HG03196 (cell line): ENCODE data around the gene XBP1.
A peak's percentile ranks its signal among the peaks of the same experiment; 100 is the strongest.
"Not testable (repeated sequence)": the region's sequence is repeated elsewhere in the genome, so short reads cannot be mapped to it uniquely, and the experiment has no call there.

Source experiments
- ATAC-seq: cut with Tn5 transposase; IDR thresholded peaks from one replicate; pipeline ENCODE4 v1.9.1; 2021; ENCODE audit not compliant: unreplicated experiment

Gene XBP1

GRCh38 chr22:28793976-28794584 is 6.3 kb downstream of the XBP1 start:
- ATAC-seq: no peak

DNA sequence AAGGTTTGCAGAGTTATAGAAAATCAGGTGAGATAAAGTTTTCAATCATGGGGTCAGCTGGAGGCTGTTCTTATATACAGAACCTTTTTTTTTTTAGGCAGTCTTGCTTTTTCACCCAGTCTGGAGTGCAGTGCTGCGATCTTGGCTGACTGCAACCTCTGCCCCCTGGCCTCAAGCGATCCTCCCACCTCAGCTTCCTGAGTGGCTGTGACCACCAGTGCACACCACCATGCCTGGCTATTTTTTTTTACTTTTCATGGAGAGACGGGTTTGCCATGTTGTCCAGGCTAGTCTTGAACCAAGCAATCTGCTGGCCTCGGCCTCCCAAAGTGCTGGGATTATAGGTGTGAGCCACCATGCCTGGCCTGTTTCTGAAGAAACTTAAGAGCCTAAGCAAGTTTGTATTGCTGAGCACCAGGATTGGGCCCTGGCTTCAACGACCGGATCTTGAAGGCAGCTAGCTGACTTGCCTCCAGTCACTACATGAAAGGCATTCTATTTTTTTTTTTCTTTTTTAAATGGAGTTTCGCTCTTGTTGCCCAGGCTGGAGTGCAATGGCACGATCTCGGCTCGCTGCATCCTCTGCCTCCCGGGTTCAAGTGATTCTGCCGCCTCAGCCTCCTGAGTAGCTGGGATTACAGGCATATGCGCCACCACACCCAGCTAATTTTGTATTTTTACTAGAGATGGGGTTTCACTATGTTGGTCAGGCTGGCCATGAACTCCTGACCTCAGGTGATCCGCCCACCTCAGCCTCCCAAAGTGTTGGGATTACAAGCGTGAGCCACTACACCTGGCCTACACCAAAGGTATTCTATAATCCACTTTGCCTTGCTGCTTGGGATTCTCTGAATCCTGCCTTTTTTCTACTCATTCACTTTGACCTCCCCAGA is 7.6 kb downstream of the XBP1 start:
- peak; percentile 38 for ATAC-seq

- peak; percentile 50 for ATAC-seq
These were observed 8.4 kb downstream of the XBP1 start for GRCh38 chr22:28791841-28792490.

DNA sequence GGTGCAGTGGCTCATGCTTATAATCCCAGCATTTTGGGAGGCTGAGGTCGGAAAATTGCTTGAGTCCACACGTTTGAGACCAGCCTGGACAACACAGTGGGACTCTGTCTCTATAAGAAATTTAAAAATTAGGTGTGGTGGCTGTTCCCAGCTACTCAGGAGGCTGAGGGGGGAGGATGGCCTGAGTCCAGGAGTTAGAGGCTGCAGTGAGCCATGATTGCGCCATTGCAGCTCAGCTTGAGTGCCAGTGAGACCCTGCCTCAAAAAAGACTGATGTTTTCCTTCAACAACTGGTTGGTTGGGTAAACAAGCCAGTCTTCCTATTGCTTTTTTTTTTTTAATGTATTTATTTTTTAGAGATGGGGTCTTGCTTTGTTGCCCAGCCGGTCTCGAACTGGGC is 9.2 kb downstream of the XBP1 start:
- ATAC-seq: no peak

GRCh38 chr22:28788601-28789000 is 11.8 kb downstream of the XBP1 start:
- no peak for ATAC-seq

DNA sequence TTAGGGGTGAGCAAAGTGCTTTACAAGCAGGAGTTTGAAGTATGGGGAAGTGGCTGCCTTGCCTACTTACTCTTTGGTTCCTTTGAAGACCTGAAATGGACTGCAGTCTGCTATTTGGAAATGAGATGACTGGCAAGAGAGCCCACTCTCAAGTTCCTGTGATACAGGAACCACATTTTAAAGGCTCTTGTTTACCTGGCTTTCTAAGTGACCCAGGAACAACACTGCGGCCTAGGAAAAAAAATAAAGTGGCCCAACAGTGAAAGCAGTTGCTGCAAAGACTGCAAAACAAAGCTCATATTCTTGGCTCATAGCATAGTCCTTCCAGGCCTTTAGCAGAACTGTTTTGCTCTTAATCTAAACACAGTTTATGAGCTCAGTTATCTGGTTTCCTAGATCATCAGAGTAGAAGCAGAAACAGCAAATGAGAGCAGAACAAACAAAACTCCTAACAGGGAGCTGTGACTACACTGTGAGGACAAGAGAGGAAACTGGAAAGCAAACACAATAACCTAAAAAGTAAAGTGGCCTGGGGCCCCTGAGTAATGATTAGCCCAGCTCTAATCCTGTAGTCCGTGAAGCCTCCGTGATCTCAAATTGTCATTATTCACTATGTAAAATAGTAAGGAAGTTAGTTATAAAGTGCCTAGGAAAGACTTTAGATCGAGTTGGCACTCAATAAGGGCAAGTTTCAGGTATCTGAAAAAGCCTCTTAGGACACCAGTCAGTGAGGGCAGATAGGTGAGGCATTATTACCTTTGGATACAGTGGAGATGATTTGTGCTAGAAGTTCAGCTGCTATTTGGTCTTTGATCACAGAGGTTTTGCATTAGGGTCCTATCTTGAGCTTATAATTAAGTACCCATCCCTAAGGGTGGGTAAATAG is 16.3 kb downstream of the XBP1 start:
- ATAC-seq: no peak

GRCh38 chr22:28780296-28780695 is 20.1 kb downstream of the XBP1 start:
- ATAC-seq: no peak

- no peak for ATAC-seq
These were observed 20.5 kb downstream of the XBP1 start for GRCh38 chr22:28779833-28780232.

GRCh38 chr22:28774378-28774777 is 26.0 kb downstream of the XBP1 start:
- ATAC-seq: no peak

DNA sequence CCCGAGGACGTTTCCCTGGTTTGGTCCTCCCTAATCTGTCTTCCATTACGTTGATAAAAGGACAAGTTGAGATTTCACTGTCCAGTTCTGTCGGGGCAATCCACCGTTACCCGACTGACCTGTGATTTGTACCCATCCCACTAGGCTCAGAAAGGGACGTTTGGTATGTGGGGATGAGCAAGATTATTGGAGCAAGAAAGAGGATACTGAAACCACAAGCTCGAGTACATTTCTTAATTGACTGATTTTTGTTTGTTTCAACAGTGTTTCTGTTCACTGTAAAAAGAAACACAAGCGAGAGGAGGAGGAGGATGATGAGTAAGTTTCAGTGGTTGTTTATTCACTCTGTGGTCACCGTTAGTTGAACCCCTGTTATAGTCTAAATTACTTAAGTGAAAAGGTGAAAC is 26.9 kb downstream of the XBP1 start:
- ATAC-seq: peak; percentile 19

- ATAC-seq: peak; percentile 85
These were observed 27.5 kb downstream of the XBP1 start, which contains the start of gene CCDC117 for GRCh38 chr22:28772633-28773460. Gene CCDC117, plus strand, starts transcription at chr22:28772695. Its CDS starts 155 bp downstream, at chr22:28772850.

DNA sequence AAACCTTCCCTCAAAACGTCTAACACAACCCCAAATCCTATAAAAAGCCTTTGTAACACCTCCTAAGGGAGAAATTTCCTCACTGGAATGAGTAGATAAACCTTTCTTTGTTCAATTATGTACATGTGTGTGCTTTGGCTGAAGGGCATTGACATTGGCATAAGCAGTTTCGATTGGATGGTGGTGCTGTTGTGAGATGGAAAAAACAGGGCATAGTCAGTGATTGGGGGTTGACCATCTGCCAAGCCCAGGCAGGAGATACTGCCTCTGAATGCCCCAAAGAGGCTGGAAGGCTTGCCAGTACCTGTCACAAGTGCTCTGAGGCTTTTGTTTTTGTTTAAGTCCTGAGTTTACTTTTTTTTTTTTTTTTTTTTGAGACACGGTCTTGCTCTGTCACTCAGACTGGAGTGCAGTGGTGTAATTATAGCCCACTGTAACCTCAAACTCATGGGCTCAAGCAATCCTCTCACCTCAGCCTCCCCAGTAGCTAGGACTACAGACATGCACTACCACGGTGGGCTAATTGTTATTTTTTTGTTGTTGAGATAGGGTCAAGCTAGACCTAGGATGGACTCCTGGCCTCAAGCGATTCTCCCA is 29.1 kb downstream of the XBP1 start:
- no peak for ATAC-seq

DNA sequence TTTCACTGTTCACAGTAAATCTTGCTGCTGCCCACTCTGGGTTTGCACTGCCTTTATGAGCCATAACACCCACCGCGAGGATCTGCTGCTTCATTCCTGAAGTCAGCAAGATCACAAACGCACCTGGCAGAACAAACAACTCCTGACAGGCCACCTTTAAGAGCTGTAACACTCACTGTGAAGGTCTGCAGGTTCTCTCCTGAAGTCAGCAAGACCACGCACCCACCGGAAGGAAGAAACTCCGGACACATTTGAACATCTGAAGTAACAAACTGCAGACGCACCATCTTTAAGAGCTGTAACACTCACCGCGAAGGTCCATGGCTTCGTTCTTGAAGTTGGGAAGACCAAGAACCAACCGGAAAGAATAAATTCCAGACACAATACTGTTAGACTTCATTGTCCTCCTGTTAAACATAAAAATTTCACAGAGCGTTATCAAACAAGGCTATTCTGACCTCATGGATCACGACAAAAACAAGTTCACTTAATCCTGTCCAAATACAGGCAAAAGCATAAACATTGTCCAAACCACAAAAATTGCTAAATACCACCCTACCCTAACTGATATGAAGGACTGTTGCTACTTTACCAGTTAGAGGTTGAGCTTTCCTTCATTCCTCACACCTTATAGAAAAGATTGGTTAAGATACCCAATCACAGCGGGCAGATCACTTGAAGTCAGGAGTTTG is 30.8 kb downstream of the XBP1 start:
- no peak for ATAC-seq

GRCh38 chr22:28768701-28769393 is 31.5 kb downstream of the XBP1 start:
- no peak for ATAC-seq

- ATAC-seq: no peak
These were observed 33.7 kb downstream of the XBP1 start for GRCh38 chr22:28766628-28767027.

DNA sequence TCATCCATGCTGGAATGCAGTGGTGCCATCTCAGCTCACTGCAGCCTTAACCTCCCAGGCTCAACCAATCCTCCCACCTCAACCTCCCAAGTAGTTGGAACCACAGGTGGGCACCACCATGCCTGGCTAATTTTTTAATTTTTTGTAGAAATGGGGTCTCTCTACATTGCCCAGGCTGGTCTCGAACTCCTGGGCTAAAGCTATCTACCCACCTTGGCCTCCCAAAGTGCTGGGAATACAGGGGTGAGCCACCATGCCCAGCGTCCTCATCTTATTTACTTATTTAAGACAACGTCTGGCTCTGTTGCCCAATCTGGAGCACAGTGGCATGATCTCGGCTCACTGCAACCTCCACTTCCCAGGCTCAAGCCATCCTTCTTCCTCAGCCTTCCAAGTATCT is 38.4 kb downstream of the XBP1 start:
- ATAC-seq: not testable (repeated sequence)

- ATAC-seq: no peak
These were observed 39.0 kb downstream of the XBP1 start for GRCh38 chr22:28761449-28761755.

DNA sequence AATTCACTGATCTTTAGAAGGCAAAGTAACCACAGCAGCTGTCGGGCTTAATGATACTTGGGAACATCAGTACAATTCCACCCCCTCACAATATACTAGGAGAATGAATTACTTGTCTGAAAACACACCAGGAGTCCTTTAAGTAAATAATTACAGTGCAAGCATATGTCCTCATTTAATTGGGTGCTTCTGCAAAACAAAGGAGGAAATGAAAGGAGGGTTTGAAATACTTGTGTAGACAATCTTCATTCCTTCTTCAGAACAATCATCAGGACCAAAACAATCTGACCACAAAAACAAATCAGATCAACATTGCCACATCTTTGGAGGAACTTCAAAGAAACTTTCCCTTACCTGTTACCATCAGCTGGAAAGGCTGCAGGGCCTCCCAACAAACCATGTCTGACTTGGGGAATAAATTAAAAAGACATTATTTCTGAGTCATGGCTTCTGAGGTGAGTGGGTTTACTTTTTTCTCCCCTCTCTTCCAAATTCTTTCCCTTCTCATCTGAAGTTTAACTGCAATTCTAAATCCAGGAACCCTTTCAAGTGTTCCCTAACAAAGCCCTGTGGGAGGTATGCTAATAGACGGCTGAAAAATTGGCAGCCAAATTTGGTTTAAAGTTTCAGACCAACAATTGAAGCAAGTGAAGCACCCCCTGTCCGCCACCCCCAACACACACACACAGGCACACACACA is 40.4 kb downstream of the XBP1 start:
- no peak for ATAC-seq
